ENCODE results near the gene CASQ1. TPM values are rescaled to one million over a fixed set of nuclear protein-coding genes. Genes with fewer than 3 reads are reported as not detected.

The CASQ1 gene
- polyA plus RNA-seq, 1 donor = 1.9 TPM

GRCh38 chr1:160210561-160210960 lies 20.2 kb downstream of the CASQ1 start:
- Histone ChIP-seq H3K4me1 (ENCODE audit: control insufficient read depth, insufficient read depth, low read length) (peaks cover 9% of the 10 kb centered on the region), H3K27ac (ENCODE audit: low read length) (no peak overlapping the region), H3K9me3 (ENCODE audit: control insufficient read depth, low read depth, low read length) (no peaks in the 10 kb centered on the region), H3K27me3 (ENCODE audit: control insufficient read depth, insufficient read depth, low read length) (no peaks in the 10 kb centered on the region), H3K36me3 (ENCODE audit: control insufficient read depth, insufficient read depth, low read length) (peaks cover 76% of the 10 kb centered on the region), H3K4me3 (ENCODE audit: low read length) (no peak overlapping the region)
- WGBS (ENCODE audit: insufficient coverage, low lambda C conversion rate) = no CpG with 5 or more reads among the region's 5 CpGs
- DNase-seq = no peak

- Histone ChIP-seq H3K4me3 (ENCODE audit: low read length) (no peak overlapping the region), H3K27me3 (ENCODE audit: control insufficient read depth, insufficient read depth, low read length) (no peaks in the 10 kb centered on the region), H3K4me1 (ENCODE audit: control insufficient read depth, insufficient read depth, low read length) (peaks cover 4% of the 10 kb centered on the region), H3K36me3 (ENCODE audit: control insufficient read depth, insufficient read depth, low read length) (peaks cover 82% of the 10 kb centered on the region), H3K27ac (ENCODE audit: low read length) (no peak overlapping the region), H3K9me3 (ENCODE audit: control insufficient read depth, low read depth, low read length) (no peaks in the 10 kb centered on the region)
- no CpG with 5 or more reads among the region's 10 CpGs for WGBS (ENCODE audit: insufficient coverage, low lambda C conversion rate)
- DNase-seq = no peak
These were observed 20.8 kb downstream of the CASQ1 start for GRCh38 chr1:160211046-160211790.

GRCh38 chr1:160214481-160215140 lies 24.2 kb downstream of the CASQ1 start:
- peaks cover 94% of the 10 kb centered on the region for H3K36me3 ChIP-seq (ENCODE audit: control insufficient read depth, insufficient read depth, low read length)
- no peak for DNase-seq
- H3K9me3 ChIP-seq (ENCODE audit: control insufficient read depth, low read depth, low read length) = no peaks in the 10 kb centered on the region
- peaks cover 5% of the 10 kb centered on the region for H3K4me1 ChIP-seq (ENCODE audit: control insufficient read depth, insufficient read depth, low read length)
- no peak overlapping the region for H3K4me3 ChIP-seq (ENCODE audit: low read length)
- no CpG with 5 or more reads among the region's 3 CpGs for WGBS (ENCODE audit: insufficient coverage, low lambda C conversion rate)
- H3K27ac ChIP-seq (ENCODE audit: low read length) = no peak overlapping the region
- H3K27me3 ChIP-seq (ENCODE audit: control insufficient read depth, insufficient read depth, low read length) = no peaks in the 10 kb centered on the region

- DNase-seq = no peak
- H3K27me3 ChIP-seq (ENCODE audit: control insufficient read depth, insufficient read depth, low read length) = no peaks in the 10 kb centered on the region
- peaks cover 91% of the 10 kb centered on the region for H3K36me3 ChIP-seq (ENCODE audit: control insufficient read depth, insufficient read depth, low read length)
- no peak overlapping the region for H3K27ac ChIP-seq (ENCODE audit: low read length)
- peaks cover 5% of the 10 kb centered on the region for H3K4me1 ChIP-seq (ENCODE audit: control insufficient read depth, insufficient read depth, low read length)
- H3K9me3 ChIP-seq (ENCODE audit: control insufficient read depth, low read depth, low read length) = no peaks in the 10 kb centered on the region
- H3K4me3 ChIP-seq (ENCODE audit: low read length) = no peak overlapping the region
These were observed 25.9 kb downstream of the CASQ1 start for GRCh38 chr1:160216301-160216700.

GRCh38 chr1:160217481-160218051 lies 27.2 kb downstream of the CASQ1 start:
- no CpG with 5 or more reads among the region's 10 CpGs for WGBS (ENCODE audit: insufficient coverage, low lambda C conversion rate)
- Histone ChIP-seq H3K4me3 (ENCODE audit: low read length) (no peak overlapping the region), H3K4me1 (ENCODE audit: control insufficient read depth, insufficient read depth, low read length) (peaks cover 5% of the 10 kb centered on the region), H3K36me3 (ENCODE audit: control insufficient read depth, insufficient read depth, low read length) (peaks cover 93% of the 10 kb centered on the region), H3K9me3 (ENCODE audit: control insufficient read depth, low read depth, low read length) (no peaks in the 10 kb centered on the region), H3K27me3 (ENCODE audit: control insufficient read depth, insufficient read depth, low read length) (no peaks in the 10 kb centered on the region), H3K27ac (ENCODE audit: low read length) (no peak overlapping the region)
- peak in 1 of 2 donors; percentile 54 for DNase-seq

GRCh38 chr1:160219062-160219929 lies 28.9 kb downstream of the CASQ1 start:
- peak; percentile 39 to 40 for DNase-seq
- WGBS (ENCODE audit: insufficient coverage, low lambda C conversion rate) = no CpG with 5 or more reads among the region's 4 CpGs
- Histone ChIP-seq H3K27ac (ENCODE audit: low read length) (no peak overlapping the region), H3K36me3 (ENCODE audit: control insufficient read depth, insufficient read depth, low read length) (peaks cover 93% of the 10 kb centered on the region), H3K27me3 (ENCODE audit: control insufficient read depth, insufficient read depth, low read length) (no peaks in the 10 kb centered on the region), H3K4me3 (ENCODE audit: low read length) (no peak overlapping the region), H3K9me3 (ENCODE audit: control insufficient read depth, low read depth, low read length) (no peaks in the 10 kb centered on the region), H3K4me1 (ENCODE audit: control insufficient read depth, insufficient read depth, low read length) (peaks cover 5% of the 10 kb centered on the region)

- DNase-seq = no peak
- H3K27me3 ChIP-seq (ENCODE audit: control insufficient read depth, insufficient read depth, low read length) = no peaks in the 10 kb centered on the region
- no peak overlapping the region for H3K4me3 ChIP-seq (ENCODE audit: low read length)
- H3K36me3 ChIP-seq (ENCODE audit: control insufficient read depth, insufficient read depth, low read length) = peaks cover 93% of the 10 kb centered on the region
- H3K4me1 ChIP-seq (ENCODE audit: control insufficient read depth, insufficient read depth, low read length) = peaks cover 5% of the 10 kb centered on the region
- H3K27ac ChIP-seq (ENCODE audit: low read length) = no peak overlapping the region
- no CpG with 5 or more reads among the region's 2 CpGs for WGBS (ENCODE audit: insufficient coverage, low lambda C conversion rate)
- no peaks in the 10 kb centered on the region for H3K9me3 ChIP-seq (ENCODE audit: control insufficient read depth, low read depth, low read length)
These were observed 29.9 kb downstream of the CASQ1 start for GRCh38 chr1:160220301-160220700.

GRCh38 chr1:160221089-160221488 lies 30.7 kb downstream of the CASQ1 start:
- H3K4me3 ChIP-seq (ENCODE audit: low read length) = no peak overlapping the region
- H3K27ac ChIP-seq (ENCODE audit: low read length) = no peak overlapping the region
- peaks cover 5% of the 10 kb centered on the region for H3K4me1 ChIP-seq (ENCODE audit: control insufficient read depth, insufficient read depth, low read length)
- DNase-seq = no peak
- no peaks in the 10 kb centered on the region for H3K27me3 ChIP-seq (ENCODE audit: control insufficient read depth, insufficient read depth, low read length)
- H3K9me3 ChIP-seq (ENCODE audit: control insufficient read depth, low read depth, low read length) = no peaks in the 10 kb centered on the region
- peaks cover 92% of the 10 kb centered on the region for H3K36me3 ChIP-seq (ENCODE audit: control insufficient read depth, insufficient read depth, low read length)

- no peak for DNase-seq
- peaks cover 93% of the 10 kb centered on the region for H3K36me3 ChIP-seq (ENCODE audit: control insufficient read depth, insufficient read depth, low read length)
- no peak overlapping the region for H3K27ac ChIP-seq (ENCODE audit: low read length)
- H3K9me3 ChIP-seq (ENCODE audit: control insufficient read depth, low read depth, low read length) = no peaks in the 10 kb centered on the region
- H3K4me3 ChIP-seq (ENCODE audit: low read length) = no peak overlapping the region
- no peaks in the 10 kb centered on the region for H3K27me3 ChIP-seq (ENCODE audit: control insufficient read depth, insufficient read depth, low read length)
- WGBS (ENCODE audit: insufficient coverage, low lambda C conversion rate) = no CpG with 5 or more reads among the region's 3 CpGs
- H3K4me1 ChIP-seq (ENCODE audit: control insufficient read depth, insufficient read depth, low read length) = no peaks in the 10 kb centered on the region
These were observed 32.2 kb downstream of the CASQ1 start for GRCh38 chr1:160222546-160222945.

- Histone ChIP-seq H3K27me3 (ENCODE audit: control insufficient read depth, insufficient read depth, low read length) (no peaks in the 10 kb centered on the region), H3K36me3 (ENCODE audit: control insufficient read depth, insufficient read depth, low read length) (peaks cover 87% of the 10 kb centered on the region), H3K27ac (ENCODE audit: low read length) (no peak overlapping the region), H3K9me3 (ENCODE audit: control insufficient read depth, low read depth, low read length) (no peaks in the 10 kb centered on the region), H3K4me1 (ENCODE audit: control insufficient read depth, insufficient read depth, low read length) (no peaks in the 10 kb centered on the region), H3K4me3 (ENCODE audit: low read length) (no peak overlapping the region)
- no CpG with 5 or more reads among the region's 2 CpGs for WGBS (ENCODE audit: insufficient coverage, low lambda C conversion rate)
- DNase-seq = no peak
These were observed 34.2 kb downstream of the CASQ1 start for GRCh38 chr1:160224606-160225005.

Data from large intestine (tissue), 3 donors.